Measurements from ENCODE around the gene AFAP1L2.

The AFAP1L2 gene

GRCh38 chr10:114385557-114385956 lies 18.7 kb downstream of the AFAP1L2 start:
- TF ChIP-seq POLR2A (IDR thresholded peaks at IDR 0.05; ENCODE audit: low read depth, low read length), result no peak
- TF ChIP-seq TAF1 (IDR thresholded peaks at IDR 0.05; ENCODE audit: borderline replicate concordance, low read depth, low read length), result no peak
- no peak for TF ChIP-seq POLR2AphosphoS5 (IDR thresholded peaks at IDR 0.05; ENCODE audit: low read depth, low read length)
- no peak for DNase-seq (ENCODE audit: insufficient read length)
- FAIRE-seq, result no peak

DNA sequence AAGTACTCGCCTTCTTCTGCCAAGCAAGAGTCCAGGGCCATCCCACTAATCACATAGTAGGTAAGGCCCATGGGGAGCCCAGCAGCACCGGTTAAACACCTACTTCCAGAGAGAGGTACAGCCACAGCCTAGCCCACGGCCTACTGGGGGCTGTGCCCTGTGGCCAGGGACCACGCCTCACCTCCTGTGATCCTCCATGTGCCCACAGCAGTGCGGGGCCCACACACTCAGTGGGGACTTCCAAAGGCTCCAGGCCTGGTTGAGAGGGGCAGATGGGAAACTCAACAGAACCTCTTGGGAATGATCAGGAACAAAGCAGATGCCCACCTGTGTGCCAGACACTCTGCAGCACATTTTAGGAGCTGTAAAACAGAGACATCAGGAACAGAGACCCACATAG lies 19.7 kb downstream of the AFAP1L2 start:
- DNase-seq (ENCODE audit: insufficient read length) (no peak), FAIRE-seq (no peak)
- TF ChIP-seq POLR2A (IDR thresholded peaks at IDR 0.05; ENCODE audit: low read depth, low read length) (no peak), POLR2AphosphoS5 (IDR thresholded peaks at IDR 0.05; ENCODE audit: low read depth, low read length) (no peak), TAF1 (IDR thresholded peaks at IDR 0.05; ENCODE audit: borderline replicate concordance, low read depth, low read length) (no peak)

GRCh38 chr10:114384181-114384580 lies 20.1 kb downstream of the AFAP1L2 start:
- FAIRE-seq (no peak), DNase-seq (ENCODE audit: insufficient read length) (no peak)
- TF ChIP-seq POLR2A (IDR thresholded peaks at IDR 0.05; ENCODE audit: low read depth, low read length) (no peak), POLR2AphosphoS5 (IDR thresholded peaks at IDR 0.05; ENCODE audit: low read depth, low read length) (no peak), TAF1 (IDR thresholded peaks at IDR 0.05; ENCODE audit: borderline replicate concordance, low read depth, low read length) (no peak)

DNA sequence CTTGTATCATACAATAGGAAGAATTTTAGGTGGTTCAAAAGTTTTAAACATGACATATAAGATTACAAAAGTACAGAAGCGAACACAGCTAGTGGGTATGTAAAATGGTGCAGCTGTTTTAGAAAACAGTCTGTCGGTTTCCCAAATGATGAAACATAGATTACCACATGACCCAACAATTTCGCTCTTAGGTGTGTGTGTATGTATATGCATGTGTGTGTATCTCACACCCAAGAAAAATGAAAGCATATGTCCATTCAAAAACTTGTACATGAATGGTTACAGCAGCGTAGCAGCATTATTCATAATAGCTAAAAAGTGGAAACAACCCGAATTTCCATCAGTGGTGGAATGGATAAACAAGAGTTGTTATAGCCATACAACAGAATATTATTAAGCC lies 23.5 kb downstream of the AFAP1L2 start:
- no peak for DNase-seq (ENCODE audit: insufficient read length)
- no peak for FAIRE-seq
- TF ChIP-seq TAF1 (IDR thresholded peaks at IDR 0.05; ENCODE audit: borderline replicate concordance, low read depth, low read length) (no peak), POLR2A (IDR thresholded peaks at IDR 0.05; ENCODE audit: low read depth, low read length) (no peak), POLR2AphosphoS5 (IDR thresholded peaks at IDR 0.05; ENCODE audit: low read depth, low read length) (no peak)

- no peak for TF ChIP-seq POLR2A (IDR thresholded peaks at IDR 0.05; ENCODE audit: low read depth, low read length)
- no peak for TF ChIP-seq TAF1 (IDR thresholded peaks at IDR 0.05; ENCODE audit: borderline replicate concordance, low read depth, low read length)
- no peak for TF ChIP-seq POLR2AphosphoS5 (IDR thresholded peaks at IDR 0.05; ENCODE audit: low read depth, low read length)
- no peak for FAIRE-seq
- no peak for DNase-seq (ENCODE audit: insufficient read length)
Observed at GRCh38 chr10:114380060-114380459, 24.2 kb downstream of the AFAP1L2 start.

DNA sequence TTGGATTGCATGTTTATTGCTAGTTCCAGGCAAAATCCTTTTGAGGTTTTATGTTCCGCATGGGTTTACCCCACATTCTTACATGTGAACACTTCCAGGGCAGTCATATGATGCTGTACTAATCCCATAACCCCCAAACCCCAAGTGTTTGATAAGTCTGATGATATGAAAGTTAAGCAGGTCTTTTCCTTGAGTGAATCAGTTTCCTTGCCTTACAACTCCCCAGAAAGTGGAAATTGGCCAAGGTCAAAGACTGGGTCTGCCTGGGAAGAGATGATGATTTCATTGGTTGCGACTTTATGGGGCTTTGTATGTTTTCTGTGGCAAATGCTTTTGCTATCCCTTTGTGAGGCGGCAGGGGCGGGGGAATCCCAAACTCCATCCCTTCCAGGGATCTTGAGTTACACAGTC lies 24.7 kb downstream of the AFAP1L2 start:
- no peak for DNase-seq (ENCODE audit: insufficient read length)
- no peak for TF ChIP-seq POLR2AphosphoS5 (IDR thresholded peaks at IDR 0.05; ENCODE audit: low read depth, low read length)
- no peak for TF ChIP-seq TAF1 (IDR thresholded peaks at IDR 0.05; ENCODE audit: borderline replicate concordance, low read depth, low read length)
- TF ChIP-seq POLR2A (IDR thresholded peaks at IDR 0.05; ENCODE audit: low read depth, low read length), result no peak
- FAIRE-seq, result no peak

- TF ChIP-seq POLR2AphosphoS5 (IDR thresholded peaks at IDR 0.05; ENCODE audit: low read depth, low read length) (no peak), POLR2A (IDR thresholded peaks at IDR 0.05; ENCODE audit: low read depth, low read length) (no peak), TAF1 (IDR thresholded peaks at IDR 0.05; ENCODE audit: borderline replicate concordance, low read depth, low read length) (no peak)
- DNase-seq (ENCODE audit: insufficient read length) (no peak), FAIRE-seq (no peak)
Observed at GRCh38 chr10:114376523-114376922, 27.8 kb downstream of the AFAP1L2 start.

DNA sequence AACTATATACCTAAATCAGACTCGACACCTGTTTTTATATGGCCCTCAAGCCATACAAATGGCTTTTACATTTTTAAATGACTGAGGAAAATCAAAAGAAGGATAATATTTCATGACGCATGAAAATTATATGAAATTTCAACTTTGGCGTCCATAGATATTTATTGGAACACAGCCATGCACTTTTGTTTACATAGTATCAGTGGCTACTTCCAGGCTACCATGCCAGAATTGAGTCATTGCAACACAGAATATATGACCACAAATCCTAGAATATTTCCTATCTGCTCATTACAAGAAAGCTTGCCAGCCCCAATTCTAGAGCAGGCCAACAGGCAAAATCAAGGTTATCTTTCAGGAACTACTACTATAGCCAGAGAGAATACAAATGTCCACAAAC lies 29.3 kb downstream of the AFAP1L2 start:
- FAIRE-seq (no peak), DNase-seq (ENCODE audit: insufficient read length) (no peak)
- TF ChIP-seq POLR2AphosphoS5 (IDR thresholded peaks at IDR 0.05; ENCODE audit: low read depth, low read length) (no peak), TAF1 (IDR thresholded peaks at IDR 0.05; ENCODE audit: borderline replicate concordance, low read depth, low read length) (no peak), POLR2A (IDR thresholded peaks at IDR 0.05; ENCODE audit: low read depth, low read length) (no peak)

DNA sequence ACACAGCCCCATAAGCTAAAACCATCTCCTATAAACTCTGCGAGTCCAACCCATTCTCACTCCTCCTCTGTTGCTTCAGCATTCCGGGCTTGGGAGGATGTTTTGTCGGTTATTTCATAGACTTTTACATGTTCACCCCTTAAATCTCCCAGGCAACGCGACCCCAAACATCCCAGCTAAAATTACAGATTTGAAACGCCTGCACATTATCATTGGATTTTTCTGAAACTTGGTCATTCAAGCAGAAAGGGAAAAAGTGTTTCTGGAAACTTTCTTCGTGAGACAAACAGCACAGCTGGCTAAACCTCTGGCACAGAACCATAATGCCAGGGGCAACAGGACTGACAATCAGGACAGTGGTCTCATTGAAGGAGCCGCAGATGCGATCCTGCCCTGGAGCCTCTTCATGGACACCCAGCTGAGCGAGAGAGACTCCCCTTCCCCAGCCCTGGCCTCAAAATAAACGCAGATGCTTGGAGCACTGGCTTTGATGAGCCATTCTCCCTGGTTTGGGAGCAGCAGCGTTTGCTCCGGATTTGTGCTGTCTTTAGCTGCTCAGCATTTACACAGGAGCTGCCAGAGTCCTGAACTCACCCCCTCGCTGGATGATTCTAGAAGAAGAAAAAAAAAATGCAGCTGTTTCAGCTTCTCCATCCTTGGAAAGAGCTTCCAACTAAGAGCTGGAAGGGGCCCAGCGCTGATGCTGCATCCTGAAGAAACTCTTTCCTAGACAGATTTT lies 30.1 kb downstream of the AFAP1L2 start:
- TF ChIP-seq TAF1 (IDR thresholded peaks at IDR 0.05; ENCODE audit: borderline replicate concordance, low read depth, low read length), result no peak
- TF ChIP-seq POLR2AphosphoS5 (IDR thresholded peaks at IDR 0.05; ENCODE audit: low read depth, low read length), result no peak
- TF ChIP-seq POLR2A (IDR thresholded peaks at IDR 0.05; ENCODE audit: low read depth, low read length), result no peak
- DNase-seq (ENCODE audit: insufficient read length), result no peak
- FAIRE-seq, result no peak

DNA sequence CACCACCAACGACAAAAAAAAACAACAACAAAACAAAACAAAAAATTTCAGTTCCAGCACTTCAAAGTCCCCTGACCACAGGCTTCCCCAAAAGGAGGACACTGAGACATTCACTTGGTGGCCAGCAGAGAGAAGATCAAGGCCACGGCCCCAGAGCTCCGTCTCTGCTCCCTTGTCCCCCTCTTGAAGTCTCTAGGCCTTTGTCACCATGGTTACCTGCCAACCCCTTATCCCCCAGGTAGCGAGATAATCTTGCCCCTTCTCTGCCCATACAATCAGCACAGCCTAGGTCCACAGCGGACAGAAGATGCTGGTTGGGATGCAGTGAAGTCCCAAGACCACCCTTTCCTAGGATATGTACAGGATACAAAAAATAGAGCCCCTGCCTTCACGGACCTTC lies 30.7 kb downstream of the AFAP1L2 start:
- no peak for TF ChIP-seq TAF1 (IDR thresholded peaks at IDR 0.05; ENCODE audit: borderline replicate concordance, low read depth, low read length)
- TF ChIP-seq POLR2AphosphoS5 (IDR thresholded peaks at IDR 0.05; ENCODE audit: low read depth, low read length), result no peak
- TF ChIP-seq POLR2A (IDR thresholded peaks at IDR 0.05; ENCODE audit: low read depth, low read length), result no peak
- DNase-seq (ENCODE audit: insufficient read length), result no peak
- no peak for FAIRE-seq

DNA sequence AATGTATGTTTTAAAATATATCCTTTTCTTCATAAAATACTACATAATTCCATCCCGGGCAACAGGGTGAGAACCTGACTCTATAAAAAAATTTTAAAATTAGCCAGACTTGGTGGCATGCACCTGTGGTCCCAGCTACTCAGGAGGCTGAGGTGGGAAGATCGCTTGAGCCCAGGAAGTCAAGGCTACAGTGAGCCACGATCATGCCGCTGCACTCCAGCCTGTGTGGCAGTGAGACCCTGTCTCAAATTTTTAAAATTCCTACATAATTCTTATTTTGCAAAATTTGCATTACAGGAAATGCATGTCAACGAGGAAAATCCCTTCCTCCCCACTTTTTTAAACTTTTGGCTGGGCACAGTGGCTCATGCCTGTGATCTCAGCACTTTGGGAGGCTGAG lies 31.3 kb downstream of the AFAP1L2 start:
- DNase-seq (ENCODE audit: insufficient read length) (no peak), FAIRE-seq (no peak)
- TF ChIP-seq POLR2A (IDR thresholded peaks at IDR 0.05; ENCODE audit: low read depth, low read length) (no peak), TAF1 (IDR thresholded peaks at IDR 0.05; ENCODE audit: borderline replicate concordance, low read depth, low read length) (no peak), POLR2AphosphoS5 (IDR thresholded peaks at IDR 0.05; ENCODE audit: low read depth, low read length) (no peak)

- FAIRE-seq, result no peak
- TF ChIP-seq POLR2AphosphoS5 (IDR thresholded peaks at IDR 0.05; ENCODE audit: low read depth, low read length), result no peak
- no peak for TF ChIP-seq TAF1 (IDR thresholded peaks at IDR 0.05; ENCODE audit: borderline replicate concordance, low read depth, low read length)
- TF ChIP-seq POLR2A (IDR thresholded peaks at IDR 0.05; ENCODE audit: low read depth, low read length), result no peak
Observed at GRCh38 chr10:114372179-114372578, 32.1 kb downstream of the AFAP1L2 start.

More at GRCh38 chr10:114372179-114372578, 32.1 kb downstream of the AFAP1L2 start:
- no peak for DNase-seq (ENCODE audit: insufficient read length)
